ENCODE measurements around the gene GALNT2.

The GALNT2 gene

DNA sequence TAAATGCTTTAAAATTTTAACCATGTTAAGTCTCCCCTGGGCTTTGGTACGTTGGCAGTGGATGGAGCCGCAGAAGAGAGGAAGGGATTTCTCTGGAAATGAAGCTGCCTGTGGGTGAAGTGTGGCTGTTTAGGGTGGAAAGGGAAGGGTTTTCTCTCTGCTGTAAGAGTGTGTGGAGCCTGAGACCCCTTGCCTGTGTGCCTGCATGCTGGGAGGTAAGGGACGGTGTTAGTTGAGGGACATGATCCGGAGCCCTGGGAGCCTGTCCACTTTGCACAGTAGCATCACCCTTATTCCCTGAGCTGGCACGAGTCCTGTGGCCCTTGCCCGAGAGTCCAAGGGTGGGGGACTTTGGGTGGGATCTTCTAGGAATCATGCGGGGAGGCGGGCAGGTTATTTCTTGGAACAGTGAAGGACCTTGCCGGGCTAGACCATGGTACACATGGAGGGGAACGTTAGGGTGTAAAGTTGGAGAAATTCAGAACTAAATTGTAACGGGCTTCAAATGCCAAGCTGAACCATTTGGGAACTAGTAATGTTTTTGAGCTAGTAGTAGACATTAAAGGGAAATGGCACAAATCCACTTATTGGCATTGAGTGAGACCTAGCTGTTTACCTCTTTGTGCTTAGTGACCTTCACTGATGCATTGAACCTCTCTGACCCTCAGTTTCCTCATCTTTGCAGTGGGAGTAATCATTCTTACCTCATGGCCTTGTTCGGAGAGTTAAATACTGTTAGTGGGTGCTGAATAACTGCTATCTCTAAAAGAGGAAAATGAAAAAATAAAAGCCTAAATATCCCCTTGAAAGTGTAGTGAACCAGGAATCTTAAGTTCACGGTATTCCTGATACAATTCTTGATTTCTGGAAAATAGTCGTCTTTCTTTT lies 3.5 kb downstream of the GALNT2 start:
- no peak for DNase-seq (ENCODE audit: low spot score in 2 of 2)
- in situ Hi-C loops (cut with MboI; ENCODE audit: low sequenced_read_pairs): no loop called here
- Histone ChIP-seq H3K9me3 (no peaks in the 10 kb centered on the region), H3K4me1 (peaks cover 22% of the 10 kb centered on the region), H3K36me3 (replicated peaks) (no peaks in the 10 kb centered on the region), H3K4me3 (no peak overlapping the region), H3K27me3 (ENCODE audit: low read depth) (no peaks in the 10 kb centered on the region)

DNA sequence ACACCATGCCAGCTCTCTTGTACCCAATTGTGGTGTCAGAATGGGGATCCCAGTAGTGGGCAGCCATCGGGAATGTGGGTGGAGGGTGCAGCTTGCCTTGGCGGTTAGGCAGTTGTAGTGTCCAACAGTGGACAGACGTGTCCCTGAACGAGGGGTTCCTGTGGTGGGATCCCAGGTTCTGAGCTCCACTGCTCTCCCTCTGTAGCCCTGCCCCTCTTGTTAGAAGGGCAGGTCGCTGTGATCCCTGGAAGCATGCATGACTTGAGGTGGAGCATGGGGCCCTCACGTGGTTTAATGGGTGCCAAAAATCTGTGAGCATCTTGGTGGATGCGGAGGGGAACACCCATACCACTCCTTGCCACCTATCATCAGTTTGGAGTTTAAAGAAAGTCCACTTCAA lies 4.3 kb downstream of the GALNT2 start:
- H3K36me3 ChIP-seq (replicated peaks): no peaks in the 10 kb centered on the region; the same call in 1 of the 2 replicates
- peaks cover 20% of the 10 kb centered on the region for H3K4me1 ChIP-seq
- in situ Hi-C loops (cut with MboI; ENCODE audit: low sequenced_read_pairs): no loop called here
- no peaks in the 10 kb centered on the region for H3K27me3 ChIP-seq (ENCODE audit: low read depth)
- no peaks in the 10 kb centered on the region for H3K9me3 ChIP-seq
- no peak for DNase-seq (ENCODE audit: low spot score in 2 of 2)
- H3K4me3 ChIP-seq: no peak overlapping the region

GRCh38 chr1:230072296-230072695 lies 5.3 kb downstream of the GALNT2 start:
- H3K27me3 ChIP-seq (ENCODE audit: low read depth): no peaks in the 10 kb centered on the region
- H3K9me3 ChIP-seq: no peaks in the 10 kb centered on the region
- no peak for DNase-seq (ENCODE audit: low spot score in 2 of 2)
- no peaks in the 10 kb centered on the region; the same call in 1 of the 2 replicates for H3K36me3 ChIP-seq (replicated peaks)
- H3K4me3 ChIP-seq: no peak overlapping the region
- peaks cover 18% of the 10 kb centered on the region for H3K4me1 ChIP-seq
- in situ Hi-C loops (cut with MboI; ENCODE audit: low sequenced_read_pairs): no loop called here

GRCh38 chr1:230072866-230073265 lies 5.8 kb downstream of the GALNT2 start:
- no peak for DNase-seq (ENCODE audit: low spot score in 2 of 2)
- H3K36me3 ChIP-seq (replicated peaks): no peaks in the 10 kb centered on the region; the same call in 1 of the 2 replicates
- in situ Hi-C loops (cut with MboI; ENCODE audit: low sequenced_read_pairs): no loop called here

GRCh38 chr1:230073371-230074035 lies 6.5 kb downstream of the GALNT2 start:
- H3K4me3 ChIP-seq: no peak overlapping the region
- H3K27me3 ChIP-seq (ENCODE audit: low read depth): no peaks in the 10 kb centered on the region
- in situ Hi-C loops (cut with MboI; ENCODE audit: low sequenced_read_pairs): no loop called here
- no peaks in the 10 kb centered on the region; the same call in 1 of the 2 replicates for H3K36me3 ChIP-seq (replicated peaks)
- no peaks in the 10 kb centered on the region for H3K9me3 ChIP-seq
- DNase-seq (ENCODE audit: low spot score in 2 of 2): peak in 1 of 2 experiments; percentile 34
- peaks cover 16% of the 10 kb centered on the region for H3K4me1 ChIP-seq

More at GRCh38 chr1:230072866-230073265, 5.8 kb downstream of the GALNT2 start:
- H3K27me3 ChIP-seq (ENCODE audit: low read depth): no peaks in the 10 kb centered on the region
- H3K9me3 ChIP-seq: no peaks in the 10 kb centered on the region
- no peak overlapping the region for H3K4me3 ChIP-seq
- H3K4me1 ChIP-seq: peaks cover 18% of the 10 kb centered on the region

DNA sequence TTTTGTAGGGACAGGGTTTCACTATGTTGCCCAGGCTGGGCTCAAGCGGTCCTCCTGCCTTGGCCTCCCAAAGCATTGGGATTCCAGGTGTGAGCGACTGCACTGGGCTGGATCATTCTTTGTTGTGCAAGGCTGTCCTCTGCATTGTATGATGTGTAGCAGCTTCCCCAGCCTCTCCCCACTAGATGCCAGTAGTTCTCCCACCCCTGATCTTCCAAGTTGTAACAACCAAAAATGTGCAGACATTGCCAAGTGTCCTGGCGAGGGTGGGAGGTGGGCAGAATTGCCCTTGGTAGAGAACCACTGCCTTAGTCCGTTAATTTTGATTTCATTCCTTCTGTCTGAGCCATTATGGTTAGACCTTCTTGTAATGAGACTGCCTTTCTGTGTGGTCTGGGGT lies 7.2 kb downstream of the GALNT2 start:
- Histone ChIP-seq H3K36me3 (replicated peaks) (no peaks in the 10 kb centered on the region; the same call in 1 of the 2 replicates), H3K9me3 (no peaks in the 10 kb centered on the region), H3K4me3 (no peak overlapping the region), H3K27me3 (ENCODE audit: low read depth) (no peaks in the 10 kb centered on the region), H3K4me1 (peaks cover 12% of the 10 kb centered on the region)
- no peak for DNase-seq (ENCODE audit: low spot score in 2 of 2)
- in situ Hi-C loops (cut with MboI; ENCODE audit: low sequenced_read_pairs): no loop called here

GRCh38 chr1:230074762-230075161 lies 7.7 kb downstream of the GALNT2 start:
- in situ Hi-C loops (cut with MboI; ENCODE audit: low sequenced_read_pairs): no loop called here
- H3K4me1 ChIP-seq: peaks cover 7% of the 10 kb centered on the region; the same call in 1 of the 2 replicates

DNA sequence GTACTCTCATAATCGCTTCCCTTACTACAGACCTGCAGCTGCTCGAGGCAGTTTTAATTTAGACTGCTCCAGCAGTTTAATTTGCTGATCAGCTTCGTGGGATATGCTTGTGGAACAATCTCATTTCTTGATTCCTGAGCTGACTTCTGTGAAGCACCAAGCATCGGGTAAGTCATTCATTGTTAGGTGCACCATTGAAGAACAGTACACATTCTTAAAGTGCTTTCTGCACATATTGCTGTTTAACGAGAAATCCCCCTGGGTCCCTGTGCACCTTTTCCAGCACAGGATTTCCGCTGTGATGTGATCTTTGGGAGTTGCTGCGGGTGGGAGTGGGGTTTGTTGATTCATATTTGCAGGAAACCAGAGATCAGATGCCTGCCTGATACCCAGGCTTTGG lies 9.1 kb downstream of the GALNT2 start:
- no peaks in the 10 kb centered on the region for H3K27me3 ChIP-seq (ENCODE audit: low read depth)
- in situ Hi-C loops (cut with MboI; ENCODE audit: low sequenced_read_pairs): no loop called here
- H3K9me3 ChIP-seq: no peaks in the 10 kb centered on the region
- H3K4me3 ChIP-seq: no peak overlapping the region
- peaks cover 3% of the 10 kb centered on the region; the same call in 1 of the 2 replicates for H3K4me1 ChIP-seq
- DNase-seq (ENCODE audit: low spot score in 2 of 2): no peak
- H3K36me3 ChIP-seq (replicated peaks): no peaks in the 10 kb centered on the region; the same call in 1 of the 2 replicates

More at GRCh38 chr1:230074762-230075161, 7.7 kb downstream of the GALNT2 start:
- Histone ChIP-seq H3K4me3 (no peak overlapping the region), H3K9me3 (no peaks in the 10 kb centered on the region), H3K36me3 (replicated peaks) (no peaks in the 10 kb centered on the region; the same call in 1 of the 2 replicates), H3K27me3 (ENCODE audit: low read depth) (no peaks in the 10 kb centered on the region)
- no peak for DNase-seq (ENCODE audit: low spot score in 2 of 2)

- no peak overlapping the region for H3K4me3 ChIP-seq
- in situ Hi-C loops (cut with MboI; ENCODE audit: low sequenced_read_pairs): no loop called here
These were observed 10.0 kb downstream of the GALNT2 start for GRCh38 chr1:230077011-230077410.

DNA sequence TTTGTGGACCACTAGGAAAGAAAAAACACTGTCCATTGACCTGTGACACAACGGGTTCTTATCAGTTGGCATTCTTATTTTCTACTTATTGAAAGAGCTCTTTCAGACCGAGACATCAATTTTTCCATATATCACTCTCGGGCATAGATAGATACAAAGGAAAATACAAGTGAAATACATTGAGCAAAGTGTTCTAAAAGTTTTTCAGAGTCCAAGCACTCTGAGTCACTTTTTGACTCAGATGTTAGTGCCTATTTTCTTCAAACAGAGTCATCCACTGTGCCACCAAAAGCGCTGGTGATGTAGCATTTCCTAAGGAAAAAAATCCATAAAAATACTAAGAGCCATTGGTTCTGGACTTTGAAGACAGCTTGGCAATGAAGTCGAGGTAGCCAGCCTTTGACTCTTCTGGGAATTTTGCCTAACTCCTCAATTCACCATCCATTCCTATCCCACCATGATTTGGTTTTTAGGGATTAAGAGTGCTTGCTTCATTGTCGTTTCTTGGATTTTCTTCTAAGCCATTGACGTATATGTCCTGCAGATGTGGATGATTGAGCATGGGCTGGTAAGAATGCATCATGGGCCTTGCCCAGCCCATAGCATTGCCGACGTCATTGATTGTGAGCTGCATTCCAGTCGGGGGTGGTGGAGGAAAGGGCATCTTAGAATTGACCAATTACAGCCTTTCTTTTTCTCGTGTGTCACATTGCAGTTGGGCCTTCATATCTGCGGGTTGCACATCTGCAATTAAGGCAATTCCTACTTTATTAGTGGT lies 10.6 kb downstream of the GALNT2 start:
- H3K9me3 ChIP-seq: no peaks in the 10 kb centered on the region
- H3K36me3 ChIP-seq (replicated peaks): no peaks in the 10 kb centered on the region; the same call in 1 of the 2 replicates
- peaks cover 3% of the 10 kb centered on the region; the same call in 1 of the 2 replicates for H3K4me1 ChIP-seq
- in situ Hi-C loops (cut with MboI; ENCODE audit: low sequenced_read_pairs): no loop called here
- no peak overlapping the region for H3K4me3 ChIP-seq
- DNase-seq (ENCODE audit: low spot score in 2 of 2): no peak
- no peaks in the 10 kb centered on the region for H3K27me3 ChIP-seq (ENCODE audit: low read depth)

More at GRCh38 chr1:230077011-230077410, 10.0 kb downstream of the GALNT2 start:
- Histone ChIP-seq H3K4me1 (peaks cover 3% of the 10 kb centered on the region; the same call in 1 of the 2 replicates), H3K9me3 (no peaks in the 10 kb centered on the region), H3K36me3 (replicated peaks) (no peaks in the 10 kb centered on the region; the same call in 1 of the 2 replicates), H3K27me3 (ENCODE audit: low read depth) (no peaks in the 10 kb centered on the region)
- DNase-seq (ENCODE audit: low spot score in 2 of 2): no peak

DNA sequence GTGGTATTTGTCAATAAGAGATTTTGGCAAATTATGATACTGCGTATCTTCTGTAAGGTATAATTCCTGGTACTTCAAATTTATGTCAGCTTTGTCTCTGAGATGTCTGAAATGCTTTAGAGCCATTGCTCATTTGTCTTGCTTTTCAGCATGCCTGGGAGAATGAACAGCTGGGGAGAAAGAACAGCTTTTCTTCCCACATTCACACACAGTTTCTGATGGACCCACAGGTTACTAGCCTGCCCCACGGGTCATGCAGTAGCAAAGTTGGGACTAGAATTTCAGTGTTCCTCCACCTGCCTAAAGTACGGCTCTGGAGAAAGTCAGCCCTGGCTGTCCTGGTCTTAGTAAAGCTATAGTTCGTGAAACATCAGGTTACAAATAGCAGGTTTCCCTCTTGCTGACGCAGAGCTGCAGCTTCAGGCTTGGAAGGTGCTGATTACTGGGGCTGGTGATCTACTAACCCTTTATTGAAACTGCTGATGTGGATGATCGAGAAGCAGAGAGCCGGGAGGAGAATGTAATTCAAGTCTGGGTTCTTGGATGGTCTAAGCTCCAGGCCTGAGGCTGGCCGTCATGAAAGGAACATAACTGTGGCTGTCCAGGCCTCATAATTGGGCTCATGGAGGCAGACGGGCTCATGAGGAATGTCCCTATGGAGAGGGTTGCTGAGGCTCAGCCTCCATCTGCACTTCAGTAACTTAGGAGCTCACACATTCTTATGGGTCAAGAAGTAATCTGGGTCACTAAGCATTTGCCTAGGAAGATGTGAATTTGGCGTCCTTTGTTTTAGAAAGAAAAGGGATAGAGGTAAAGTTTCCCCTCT lies 12.4 kb downstream of the GALNT2 start:
- no peak for DNase-seq (ENCODE audit: low spot score in 2 of 2)
- Histone ChIP-seq H3K9me3 (no peaks in the 10 kb centered on the region), H3K4me3 (no peak overlapping the region), H3K36me3 (replicated peaks) (no peaks in the 10 kb centered on the region; the same call in 1 of the 2 replicates), H3K4me1 (no peaks in the 10 kb centered on the region), H3K27me3 (ENCODE audit: low read depth) (no peaks in the 10 kb centered on the region)
- in situ Hi-C loops (cut with MboI; ENCODE audit: low sequenced_read_pairs): no loop called here

GRCh38 chr1:230080822-230081221 lies 13.8 kb downstream of the GALNT2 start:
- Histone ChIP-seq H3K9me3 (no peaks in the 10 kb centered on the region), H3K4me3 (no peak overlapping the region), H3K27me3 (ENCODE audit: low read depth) (no peaks in the 10 kb centered on the region), H3K4me1 (no peaks in the 10 kb centered on the region), H3K36me3 (replicated peaks) (no peaks in the 10 kb centered on the region; the same call in 1 of the 2 replicates)
- in situ Hi-C loops (cut with MboI; ENCODE audit: low sequenced_read_pairs): no loop called here
- no peak for DNase-seq (ENCODE audit: low spot score in 2 of 2)

- in situ Hi-C loops (cut with MboI; ENCODE audit: low sequenced_read_pairs): no loop called here
- Histone ChIP-seq H3K4me1 (no peaks in the 10 kb centered on the region), H3K36me3 (replicated peaks) (no peaks in the 10 kb centered on the region), H3K9me3 (no peaks in the 10 kb centered on the region), H3K4me3 (no peak overlapping the region), H3K27me3 (ENCODE audit: low read depth) (no peaks in the 10 kb centered on the region)
- no peak for DNase-seq (ENCODE audit: low spot score in 2 of 2)
These were observed 14.7 kb downstream of the GALNT2 start for GRCh38 chr1:230081751-230082150.

Data from HAP-1 (cell line).